Trophoblast cell (in vitro differentiated cells and primary cell): ENCODE data around the gene PLEKHJ1.

Source experiments
- DNase-seq, 2 donors: peaks; one replicate each; pipeline ENCODE4 v3.0.0-alpha.2; 2016
- H2AFZ ChIP-seq: 2 replicates; pipeline ENCODE4 v1.6.1; 2013; ENCODE audit warnings: low read length, moderate library complexity, mild to moderate bottlenecking; ENCODE audit not compliant: insufficient read depth, poor library complexity
- H2AK5ac ChIP-seq: 2 replicates; pipeline ENCODE4 v1.6.1; 2013; ENCODE audit warnings: mild to moderate bottlenecking, low read length
- H2BK120ac ChIP-seq: 2 replicates; pipeline ENCODE4 v1.6.1; 2013; ENCODE audit warnings: low read length, mild to moderate bottlenecking, moderate library complexity; ENCODE audit not compliant: insufficient read depth, poor library complexity
- H2BK12ac ChIP-seq: 2 replicates; pipeline ENCODE4 v1.6.1; 2013; ENCODE audit warnings: mild to moderate bottlenecking, low read length, moderate library complexity
- H2BK5ac ChIP-seq: 2 replicates; pipeline ENCODE4 v1.6.1; 2013; ENCODE audit warnings: low read length, low read depth, moderate library complexity, mild to moderate bottlenecking; ENCODE audit not compliant: poor library complexity
- H3K14ac ChIP-seq: 2 replicates; pipeline ENCODE4 v1.6.1; 2013; ENCODE audit warnings: mild to moderate bottlenecking, low read length
- H3K18ac ChIP-seq: 2 replicates; pipeline ENCODE4 v1.6.1; 2013; ENCODE audit warnings: mild to moderate bottlenecking, low read length
- H3K23ac ChIP-seq: 2 replicates; pipeline ENCODE4 v1.6.1; 2013; ENCODE audit warnings: low read length
- H3K27ac ChIP-seq: 2 replicates; pipeline ENCODE4 v1.5.1; 2013; ENCODE audit warnings: low read depth, mild to moderate bottlenecking, inconsistent platforms, low read length, moderate library complexity
- H3K27me3 ChIP-seq: 2 replicates; pipeline ENCODE4 v1.6.1; 2013; ENCODE audit warnings: inconsistent platforms, mild to moderate bottlenecking, low read length, moderate library complexity; ENCODE audit not compliant: insufficient read depth
- H3K36me3 ChIP-seq, 2 experiments: 1 replicate in 1 of 2; 2 replicates in 1 of 2; pipeline ENCODE4 v1.6.1; 2013; ENCODE audit warnings: low read length in 2 of 2, mild to moderate bottlenecking in 2 of 2, moderate library complexity in 1 of 2; ENCODE audit not compliant: insufficient read depth in 2 of 2, control insufficient read depth in 1 of 2
- H3K4ac ChIP-seq: 2 replicates; pipeline ENCODE4 v1.6.1; 2013; ENCODE audit warnings: low read depth, mild to moderate bottlenecking, low read length, moderate library complexity
- H3K4me1 ChIP-seq, 2 experiments: 1 replicate in 1 of 2; 2 replicates in 1 of 2; pipeline ENCODE4 v1.6.1; 2013; ENCODE audit warnings: low read length in 2 of 2, mild to moderate bottlenecking in 2 of 2, moderate library complexity in 1 of 2; ENCODE audit not compliant: insufficient read depth in 2 of 2, control insufficient read depth in 1 of 2
- H3K4me2 ChIP-seq: 2 replicates; pipeline ENCODE4 v1.6.1; 2013; ENCODE audit warnings: inconsistent platforms, mild to moderate bottlenecking, low read length, moderate library complexity
- H3K4me3 ChIP-seq: 2 replicates; pipeline ENCODE4 v1.5.1; 2013; ENCODE audit warnings: mild to moderate bottlenecking, low read depth, low read length, inconsistent platforms
- H3K79me1 ChIP-seq: one replicate; pipeline ENCODE4 v1.6.1; 2013; ENCODE audit warnings: low read length
- H3K79me2 ChIP-seq: 2 replicates; pipeline ENCODE4 v1.6.1; 2013; ENCODE audit warnings: low read length, mild to moderate bottlenecking; ENCODE audit not compliant: control insufficient read depth, insufficient read depth, poor library complexity
- H3K9ac ChIP-seq: 2 replicates; pipeline ENCODE4 v1.6.1; 2013; ENCODE audit warnings: mild to moderate bottlenecking, low read length
- H3K9me3 ChIP-seq: 2 replicates; pipeline ENCODE4 v1.6.1; 2013; ENCODE audit warnings: low read depth, mild to moderate bottlenecking, control low read depth, inconsistent platforms, low read length; ENCODE audit not compliant: insufficient read depth
- H4K12ac ChIP-seq: 2 replicates; pipeline ENCODE4 v1.6.1; 2013; ENCODE audit warnings: low read depth, mild to moderate bottlenecking, low read length, moderate library complexity
- H4K8ac ChIP-seq: 2 replicates; pipeline ENCODE4 v1.6.1; 2013; ENCODE audit warnings: low read depth, mild to moderate bottlenecking, low read length, moderate library complexity
- H4K91ac ChIP-seq: one replicate; pipeline ENCODE4 v1.6.1; 2013; ENCODE audit warnings: low read depth, mild to moderate bottlenecking, low read length, moderate library complexity
- WGBS: extraction: QIAGEN DNeasy Blood & Tissue Kit; methylation state at CpG from one replicate; pipeline ENCODE4 v1.1.7; 2013; ENCODE audit warnings: missing lambda C conversion rate; ENCODE audit not compliant: insufficient read length, insufficient coverage; ENCODE audit errors: extremely low coverage; 5-methylcytosine and 5-hydroxymethylcytosine counted together

PLEKHJ1 gene

GRCh38 chr19:2217591-2217990 lies 18.5 kb downstream of the PLEKHJ1 start:
- Histone ChIP-seq H4K91ac (no peak overlapping the region), H3K36me3 (peaks cover 73 to 81% of the 10 kb centered on the region in 2 experiments), H2BK120ac (no peak overlapping the region), H3K4ac (no peak overlapping the region), H3K23ac (no peak overlapping the region), H3K4me2 (no peak overlapping the region), H3K18ac (no peak overlapping the region), H2BK5ac (no peak overlapping the region), H3K9me3 (no peaks in the 10 kb centered on the region), H2AK5ac (no peak overlapping the region), H4K12ac (no peak overlapping the region), H2BK12ac (no peak overlapping the region), H3K27ac (no peak overlapping the region), H4K8ac (no peak overlapping the region), H2AFZ (no peak overlapping the region), H3K4me1 (no peaks in the 10 kb centered on the region), H3K79me2 (no peaks in the 10 kb centered on the region), H3K9ac (no peak overlapping the region), H3K4me3 (no peak overlapping the region), H3K14ac (no peak overlapping the region), H3K79me1 (no peaks in the 10 kb centered on the region), H3K27me3 (no peaks in the 10 kb centered on the region)
- DNase-seq, result no peak
- no CpG with 5 or more reads among the region's 22 CpGs for WGBS

GRCh38 chr19:2216361-2217225 lies 19.5 kb downstream of the PLEKHJ1 start:
- Histone ChIP-seq H3K27me3 (no peaks in the 10 kb centered on the region), H3K79me1 (no peaks in the 10 kb centered on the region), H2BK120ac (no peak overlapping the region), H4K12ac (no peak overlapping the region), H3K4ac (no peak overlapping the region), H3K9ac (no peak overlapping the region), H3K79me2 (no peaks in the 10 kb centered on the region), H2BK5ac (no peak overlapping the region), H4K91ac (no peak overlapping the region), H3K27ac (no peak overlapping the region), H3K23ac (no peak overlapping the region), H3K4me1 (no peaks in the 10 kb centered on the region), H3K4me2 (no peak overlapping the region), H4K8ac (no peak overlapping the region), H3K4me3 (no peak overlapping the region), H2AK5ac (no peak overlapping the region), H3K9me3 (no peaks in the 10 kb centered on the region), H2BK12ac (no peak overlapping the region), H3K36me3 (peaks cover 72 to 77% of the 10 kb centered on the region in 2 experiments), H2AFZ (no peak overlapping the region), H3K14ac (no peak overlapping the region), H3K18ac (no peak overlapping the region)
- DNase-seq, result no peak
- WGBS, result no CpG with 5 or more reads among the region's 43 CpGs

GRCh38 chr19:2215281-2215751 lies 20.8 kb downstream of the PLEKHJ1 start:
- Histone ChIP-seq H3K4me1 (no peaks in the 10 kb centered on the region), H4K8ac (no peak overlapping the region), H3K36me3 (peaks cover 77 to 80% of the 10 kb centered on the region in 2 experiments), H3K18ac (no peak overlapping the region), H3K79me2 (no peaks in the 10 kb centered on the region), H2BK120ac (no peak overlapping the region), H3K14ac (no peak overlapping the region), H3K9ac (no peak overlapping the region), H2AK5ac (no peak overlapping the region), H2BK12ac (no peak overlapping the region), H3K4me3 (no peak overlapping the region), H3K79me1 (no peaks in the 10 kb centered on the region), H3K4ac (no peak overlapping the region), H2BK5ac (no peak overlapping the region), H4K91ac (no peak overlapping the region), H4K12ac (no peak overlapping the region), H2AFZ (no peak overlapping the region), H3K4me2 (no peak overlapping the region), H3K9me3 (no peaks in the 10 kb centered on the region), H3K27ac (no peak overlapping the region), H3K23ac (no peak overlapping the region), H3K27me3 (no peaks in the 10 kb centered on the region)
- DNase-seq, result no peak
- WGBS, result no CpG with 5 or more reads among the region's 31 CpGs

GRCh38 chr19:2214251-2214650 lies 21.9 kb downstream of the PLEKHJ1 start:
- DNase-seq, result no peak
- peaks cover 73 to 81% of the 10 kb centered on the region in 2 experiments for H3K36me3 ChIP-seq
- no peak overlapping the region for H3K4me2 ChIP-seq
- H3K4ac ChIP-seq, result no peak overlapping the region
- H3K9me3 ChIP-seq, result no peaks in the 10 kb centered on the region
- no peaks in the 10 kb centered on the region for H3K79me1 ChIP-seq
- H2AFZ ChIP-seq, result no peak overlapping the region
- no peak overlapping the region for H2AK5ac ChIP-seq
- no peak overlapping the region for H2BK120ac ChIP-seq
- no peak overlapping the region for H4K8ac ChIP-seq
- H3K79me2 ChIP-seq, result no peaks in the 10 kb centered on the region
- H3K27ac ChIP-seq, result no peak overlapping the region
- H3K23ac ChIP-seq, result no peak overlapping the region
- H2BK5ac ChIP-seq, result no peak overlapping the region
- H3K14ac ChIP-seq, result no peak overlapping the region
- no peak overlapping the region for H4K91ac ChIP-seq
- no peak overlapping the region for H3K9ac ChIP-seq
- H2BK12ac ChIP-seq, result no peak overlapping the region
- WGBS, result no CpG with 5 or more reads among the region's 17 CpGs
- H3K4me3 ChIP-seq, result no peak overlapping the region
- H3K4me1 ChIP-seq, result no peaks in the 10 kb centered on the region
- no peak overlapping the region for H4K12ac ChIP-seq
- H3K18ac ChIP-seq, result no peak overlapping the region
- H3K27me3 ChIP-seq, result no peaks in the 10 kb centered on the region
